Right lobe of liver (tissue), 6 donors: ENCODE data around the gene IRX4. TPM values are rescaled to one million over a fixed set of nuclear protein-coding genes. Genes with fewer than 3 reads are reported as not detected.

ENCODE experiments used
- ATAC-seq, 4 donors: fragments of 200-7000 bp; cut with Tn5 transposase; one replicate each; pipeline ENCODE4 v1.9.1; 2020; ENCODE audit warnings: mild to moderate bottlenecking in 4 of 4, moderate library complexity in 4 of 4
- DNase-seq, 3 donors: peaks; one replicate each; pipeline ENCODE4 v3.0.0-alpha.2; 2020
- H3K27ac ChIP-seq, 3 donors: fragments of 200-600 bp; one replicate each; pipeline ENCODE4 v1.8.0; 2022
- H3K27me3 ChIP-seq, 2 donors: fragments of 200-600 bp; one replicate each; pipeline ENCODE4 v1.8.0; 2022
- H3K36me3 ChIP-seq, 4 donors: fragments of 200-600 bp; sonication (generic) in 1 of 4; one replicate each; pipeline versions ENCODE4 v1.5.1 to v1.8.0; 2017 to 2022; ENCODE audit warnings: control low read depth in 1 of 4
- H3K4me1 ChIP-seq, 4 donors: fragments of 200-600 bp; sonication (generic) in 1 of 4; one replicate each; pipeline versions ENCODE4 v1.5.1 to v1.8.0; 2017 to 2022; ENCODE audit warnings: control low read depth in 1 of 4
- H3K4me3 ChIP-seq, 3 donors: fragments of 200-600 bp; one replicate each; pipeline ENCODE4 v1.8.0; 2022
- H3K9me3 ChIP-seq, 4 donors: fragments of 200-600 bp; sonication (generic) in 1 of 4; one replicate each; pipeline versions ENCODE4 v1.5.1 to v1.8.0; 2017 to 2022; ENCODE audit warnings: control low read depth in 1 of 4
- POLR2A ChIP-seq: fragments of 450-650 bp; IDR thresholded peaks from one replicate; pipeline ENCODE4 v1.6.1; 2017; ENCODE audit warnings: antibody characterized with exemption, mild to moderate bottlenecking
- WGBS: methylation state at CpG from one replicate; pipeline ENCODE4 v1.1.6; 2018; ENCODE audit warnings: low coverage, low lambda C conversion rate; ENCODE audit not compliant: insufficient coverage; ENCODE audit errors: missing lambda C conversion rate; 5-methylcytosine and 5-hydroxymethylcytosine counted together
- intact Hi-C, 2 donors: fragments of 100-400 bp; cut with DNase I; formaldehyde crosslinking; loops; one replicate each; pipeline versions ENCODE4 v1.11.2 to v1.14.1; 2022
- total RNA-seq, 6 experiments: library from RNA; depleted of rRNA in 2 of 6; stranded (reverse); fragments of >200 nt in 2 of 6; fragmentation: NEBNext Ultra II Directional in 3 of 6; extraction: Animal tissue kit (Norgen Biotek cat#: 25700) in 3 of 6; gene quantifications; one replicate each; pipeline versions ENCODE4 v1.1.0 to v1.2.4, GENCODE V29; 2016 to 2023
- TF ChIP-seq, protein P1 (sequence below), 4 donors: fragments of 200-600 bp in 3 of 4; fragments of 450-650 bp in 1 of 4; IDR thresholded peaks; one replicate each; pipeline versions ENCODE4 v1.5.1 to v1.8.0; 2016 to 2022; ENCODE audit warnings: antibody characterized with exemption in 4 of 4, mild to moderate bottlenecking in 2 of 4
- donor health status: DM: no; HTN: yes; CAD: no.
- donor health status: DM: no; HTN: no; CAD: no.
- donor health status: DM: no; HTN: no; CAD: no.
- donor health status: DM: no; HTN: yes; CAD: no.
- donor health status: DM: no; HTN: yes; CAD: no.

The IRX4 gene
- total RNA-seq, 6 experiments from 2014 or later = not detected

DNA sequence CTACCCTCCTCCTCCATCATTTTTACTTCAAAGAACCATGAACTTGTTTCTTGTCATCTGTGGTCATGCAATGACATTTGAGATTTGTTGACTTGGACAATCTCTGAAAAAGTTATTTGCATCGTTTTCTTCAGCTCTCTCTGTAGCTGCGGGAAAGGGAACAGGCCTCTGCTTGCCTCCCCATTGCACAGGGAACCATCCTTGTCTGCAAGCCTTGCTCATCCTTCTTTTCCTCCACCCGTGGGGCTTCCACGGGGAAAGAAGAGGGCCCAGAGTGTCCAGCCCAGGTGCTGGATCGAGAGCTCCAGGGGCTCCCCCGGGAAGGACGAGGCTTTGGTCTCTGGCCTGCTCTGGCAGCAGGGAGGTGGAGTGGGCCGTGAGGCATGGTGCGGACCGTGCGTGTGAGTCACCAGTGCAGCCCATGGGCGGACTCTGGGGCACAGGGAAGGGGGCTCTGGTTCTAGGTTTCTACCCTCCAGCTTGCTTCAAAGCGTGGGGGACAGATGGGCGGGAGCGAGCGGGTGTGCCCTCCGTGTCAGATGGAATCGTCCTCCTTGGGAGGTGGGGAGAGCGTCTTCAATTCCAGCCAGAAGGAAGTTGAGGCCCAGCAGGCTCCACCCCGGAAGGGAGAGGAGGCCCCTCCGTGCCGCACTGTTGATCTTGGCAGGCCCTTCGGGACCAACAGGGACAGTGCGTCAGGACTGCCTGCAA is 6.0 kb upstream of the IRX4 start:
- TF ChIP-seq, protein P1, sequence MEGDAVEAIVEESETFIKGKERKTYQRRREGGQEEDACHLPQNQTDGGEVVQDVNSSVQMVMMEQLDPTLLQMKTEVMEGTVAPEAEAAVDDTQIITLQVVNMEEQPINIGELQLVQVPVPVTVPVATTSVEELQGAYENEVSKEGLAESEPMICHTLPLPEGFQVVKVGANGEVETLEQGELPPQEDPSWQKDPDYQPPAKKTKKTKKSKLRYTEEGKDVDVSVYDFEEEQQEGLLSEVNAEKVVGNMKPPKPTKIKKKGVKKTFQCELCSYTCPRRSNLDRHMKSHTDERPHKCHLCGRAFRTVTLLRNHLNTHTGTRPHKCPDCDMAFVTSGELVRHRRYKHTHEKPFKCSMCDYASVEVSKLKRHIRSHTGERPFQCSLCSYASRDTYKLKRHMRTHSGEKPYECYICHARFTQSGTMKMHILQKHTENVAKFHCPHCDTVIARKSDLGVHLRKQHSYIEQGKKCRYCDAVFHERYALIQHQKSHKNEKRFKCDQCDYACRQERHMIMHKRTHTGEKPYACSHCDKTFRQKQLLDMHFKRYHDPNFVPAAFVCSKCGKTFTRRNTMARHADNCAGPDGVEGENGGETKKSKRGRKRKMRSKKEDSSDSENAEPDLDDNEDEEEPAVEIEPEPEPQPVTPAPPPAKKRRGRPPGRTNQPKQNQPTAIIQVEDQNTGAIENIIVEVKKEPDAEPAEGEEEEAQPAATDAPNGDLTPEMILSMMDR (IDR thresholded peaks at IDR 0.05) = no peak
- no peak for TF ChIP-seq POLR2A
- Histone ChIP-seq H3K27ac (no peak overlapping the region), H3K27me3 (peaks cover 0 to 4% of the 10 kb centered on the region in 2 donors), H3K4me1 (peaks cover 0 to 1% (median 0%) of the 10 kb centered on the region in 4 donors), H3K4me3 (no peak overlapping the region), H3K9me3 (no peaks in the 10 kb centered on the region), H3K36me3 (no peaks in the 10 kb centered on the region)
- intact Hi-C loops = no loop called here
- ATAC-seq = no peak
- WGBS = 57% methylated on average over 6 of the region's 24 CpGs
- peak in 1 of 3 donors; percentile 43 for DNase-seq

DNA sequence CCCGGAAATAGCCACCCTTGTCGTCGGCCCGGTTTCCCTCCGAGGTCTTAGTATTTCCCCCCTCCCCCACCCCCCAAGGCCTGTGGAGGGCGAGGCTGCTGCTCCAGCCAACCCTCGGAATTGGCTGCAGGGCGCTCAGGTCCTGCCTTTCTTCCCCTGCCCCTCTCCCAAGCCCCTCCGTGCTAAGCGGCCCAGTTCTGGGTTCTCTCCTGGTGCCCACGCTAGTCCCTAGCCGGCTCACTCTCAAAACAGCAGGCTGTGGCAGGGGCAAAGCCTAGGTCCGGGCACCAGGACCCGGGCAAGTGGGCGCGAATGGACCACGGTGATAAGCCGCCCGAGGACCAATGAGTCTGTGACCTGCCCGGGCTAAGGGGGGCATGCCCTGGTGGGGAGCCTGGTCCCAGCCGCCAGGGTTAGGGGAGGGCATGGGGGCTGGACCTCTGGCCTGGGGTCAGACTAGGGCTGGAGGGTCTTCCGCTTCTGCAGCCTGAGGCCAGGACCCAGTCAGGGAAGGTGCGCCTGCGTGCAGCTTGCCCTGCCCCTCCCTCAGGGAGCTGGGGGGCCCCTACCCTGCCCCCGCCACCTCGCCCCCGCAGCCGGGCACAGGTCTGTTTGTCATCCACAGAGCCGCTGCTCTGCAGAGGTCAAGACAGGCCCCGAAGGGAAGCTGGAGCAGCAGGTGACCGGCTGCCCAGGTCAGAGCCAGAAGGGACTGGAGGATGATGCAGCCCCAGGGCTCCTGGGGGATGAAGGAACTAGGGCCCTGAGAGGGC is 5.0 kb upstream of the IRX4 start:
- H3K4me3 ChIP-seq = no peak overlapping the region
- TF ChIP-seq POLR2A = no peak
- TF ChIP-seq, protein P1 (IDR thresholded peaks at IDR 0.05) = no peak
- 0% methylated on average over 13 of the region's 31 CpGs for WGBS
- intact Hi-C loops = no loop called here
- H3K27ac ChIP-seq = no peak overlapping the region
- DNase-seq (peak in 1 of 3 donors; percentile 30), ATAC-seq (no peak)
- peaks cover 0 to 11% (median 0%) of the 10 kb centered on the region in 4 donors for H3K4me1 ChIP-seq
- no peaks in the 10 kb centered on the region for H3K36me3 ChIP-seq
- peaks cover 0 to 12% of the 10 kb centered on the region in 2 donors for H3K27me3 ChIP-seq
- H3K9me3 ChIP-seq = no peaks in the 10 kb centered on the region

DNA sequence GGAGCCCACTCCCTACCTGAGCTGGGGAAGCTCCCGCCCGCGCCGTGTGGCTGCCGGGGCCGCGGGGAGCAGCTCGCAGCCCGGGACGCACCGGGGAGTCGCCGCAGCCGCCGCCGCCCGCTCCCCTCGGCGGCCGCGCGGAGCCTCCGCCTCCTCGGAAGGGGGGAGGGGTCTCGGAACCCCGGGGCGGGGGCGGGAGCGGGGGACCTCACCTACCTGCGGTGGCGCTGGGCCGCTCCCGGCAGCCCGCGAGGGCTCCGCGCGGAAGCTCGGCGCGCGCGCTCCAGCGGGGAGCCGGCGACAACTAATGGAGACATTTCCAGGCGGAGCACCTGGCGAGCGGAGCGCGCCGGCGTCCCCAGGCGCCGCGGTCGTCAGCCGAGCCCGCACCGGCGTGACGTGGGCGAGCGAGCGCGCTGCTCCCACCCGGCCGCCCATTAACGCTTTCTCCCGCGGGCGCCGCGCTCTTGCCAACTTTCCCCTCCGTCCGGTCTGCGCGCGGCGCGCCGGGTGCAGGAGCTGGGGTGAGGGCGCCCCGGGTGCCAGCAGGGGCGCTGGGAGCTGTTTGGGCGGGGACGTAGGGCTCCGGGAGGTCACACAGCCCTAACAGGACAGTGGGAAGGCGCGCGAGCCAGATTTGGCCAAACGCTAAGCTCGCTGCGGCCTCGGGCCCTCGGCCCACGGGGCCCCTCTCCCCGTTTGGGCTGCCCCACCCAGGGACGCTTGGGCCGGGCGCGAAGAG is 4.3 kb upstream of the IRX4 start:
- no peak overlapping the region for H3K4me3 ChIP-seq
- ATAC-seq (no peak), DNase-seq (peak in 1 of 3 donors; percentile 44)
- no peaks in the 10 kb centered on the region for H3K36me3 ChIP-seq
- 0% methylated on average over 11 of the region's 102 CpGs for WGBS
- H3K4me1 ChIP-seq = peaks cover 0 to 14% (median 0%) of the 10 kb centered on the region in 4 donors
- intact Hi-C loops = no loop called here
- no peaks in the 10 kb centered on the region for H3K9me3 ChIP-seq
- peaks cover 0 to 19% of the 10 kb centered on the region in 2 donors for H3K27me3 ChIP-seq
- H3K27ac ChIP-seq = no peak overlapping the region
- TF ChIP-seq, protein P1 (IDR thresholded peaks at IDR 0.05) = no peak
- TF ChIP-seq POLR2A = no peak

DNA sequence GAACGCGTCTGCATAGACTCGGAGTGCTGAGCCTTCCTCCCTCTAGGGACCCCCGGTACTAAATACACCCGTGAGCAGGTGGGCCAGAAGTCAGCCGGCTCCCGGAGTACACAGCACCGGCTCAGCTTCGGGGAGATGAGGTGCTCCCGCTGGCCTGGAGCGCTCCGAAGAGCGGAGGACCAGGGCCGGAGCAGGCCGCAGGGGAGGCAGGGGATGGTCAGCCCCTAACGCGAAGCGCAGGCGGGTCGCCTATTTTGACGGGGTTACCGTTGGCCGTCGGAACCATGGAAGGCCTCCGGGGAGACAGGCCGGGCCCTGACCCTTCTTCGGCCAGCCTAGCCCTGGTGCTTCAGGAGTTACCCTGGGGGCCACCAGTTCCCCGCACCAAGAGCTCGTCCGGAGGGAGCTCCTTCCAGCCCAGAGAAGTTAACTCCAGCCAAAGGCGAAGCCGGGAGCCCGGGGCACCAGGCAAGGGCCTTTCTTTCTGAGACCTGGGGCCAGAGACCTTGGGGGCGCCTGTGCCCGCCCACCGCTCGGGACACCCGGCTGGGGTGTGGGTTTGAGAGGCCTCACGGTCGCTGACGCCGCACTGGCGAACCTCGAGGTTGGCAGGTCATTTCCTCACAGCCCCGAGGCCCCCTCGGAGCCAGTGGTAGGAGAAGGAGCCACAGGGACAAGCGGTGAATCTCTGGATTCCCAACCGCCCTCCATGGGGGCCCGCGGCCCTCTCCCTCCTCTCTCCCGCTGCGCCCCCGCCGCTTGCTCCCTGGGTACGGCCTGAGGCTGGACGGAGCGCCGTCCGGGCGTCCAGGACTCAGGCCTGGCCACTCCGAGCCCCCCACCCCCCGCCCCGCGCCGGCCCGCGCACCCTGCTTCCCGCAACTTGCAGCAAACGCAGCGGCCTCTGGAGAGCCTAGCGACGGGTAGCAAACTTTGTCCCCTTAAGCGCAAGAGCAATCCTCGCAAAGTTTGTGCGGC is 3.4 kb upstream of the IRX4 start:
- Histone ChIP-seq H3K36me3 (no peaks in the 10 kb centered on the region), H3K27ac (no peak overlapping the region), H3K27me3 (peaks cover 0 to 25% of the 10 kb centered on the region in 2 donors), H3K4me1 (peaks cover 0 to 14% (median 0%) of the 10 kb centered on the region in 4 donors), H3K9me3 (no peaks in the 10 kb centered on the region), H3K4me3 (no peak overlapping the region)
- TF ChIP-seq, protein P1 (IDR thresholded peaks at IDR 0.05) = no peak
- no peak for TF ChIP-seq POLR2A
- WGBS = 0% methylated on average over 5 of the region's 75 CpGs
- DNase-seq = peak in 1 of 3 donors; percentile 37
- intact Hi-C loops = no loop called here
- ATAC-seq = no peak
